DMS153 (cell line): ENCODE results near the gene CYP2S1.

Experiments used
- DNase-seq: peaks from one replicate; lab custom pipeline; 2025; lab: John Stamatoyannopoulos, UW

Gene CYP2S1

GRCh38 chr19:41195675-41196497, 2.9 kb downstream of the CYP2S1 start:
- no peak for DNase-seq

- DNase-seq, result no peak
These were observed 5.5 kb downstream of the CYP2S1 start for GRCh38 chr19:41198559-41198958.

- no peak for DNase-seq
These were observed 10.4 kb downstream of the CYP2S1 start for GRCh38 chr19:41203371-41203770.

DNA sequence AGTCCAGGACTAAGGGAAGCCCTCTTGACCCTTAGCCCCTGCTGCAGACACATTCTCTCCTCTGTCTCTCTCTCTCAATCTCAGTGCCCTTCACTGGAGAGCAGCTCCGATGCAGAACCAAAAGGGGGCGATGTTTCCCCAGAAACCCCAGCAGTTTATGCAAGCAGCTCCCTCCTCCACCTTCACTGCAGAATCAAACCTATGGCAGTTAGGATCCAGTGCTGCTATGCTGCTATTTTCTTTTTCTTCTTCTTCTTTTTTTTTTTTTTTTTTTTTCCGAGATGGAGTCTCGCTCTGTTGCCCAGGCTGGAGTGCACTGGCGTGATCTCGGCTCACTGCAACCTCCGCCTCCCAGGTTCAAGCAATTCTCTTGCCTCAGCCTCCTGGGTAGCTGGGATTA, 11.3 kb downstream of the CYP2S1 start:
- DNase-seq, result peak; percentile 38

GRCh38 chr19:41205995-41206394, 13.0 kb downstream of the CYP2S1 start:
- no peak for DNase-seq

- DNase-seq, result no peak
These were observed 13.4 kb downstream of the CYP2S1 start for GRCh38 chr19:41206456-41206855.

GRCh38 chr19:41206926-41207750, 14.1 kb downstream of the CYP2S1 start:
- DNase-seq, result no peak

- DNase-seq, result no peak
These were observed 21.1 kb downstream of the CYP2S1 start for GRCh38 chr19:41214161-41214560.

DNA sequence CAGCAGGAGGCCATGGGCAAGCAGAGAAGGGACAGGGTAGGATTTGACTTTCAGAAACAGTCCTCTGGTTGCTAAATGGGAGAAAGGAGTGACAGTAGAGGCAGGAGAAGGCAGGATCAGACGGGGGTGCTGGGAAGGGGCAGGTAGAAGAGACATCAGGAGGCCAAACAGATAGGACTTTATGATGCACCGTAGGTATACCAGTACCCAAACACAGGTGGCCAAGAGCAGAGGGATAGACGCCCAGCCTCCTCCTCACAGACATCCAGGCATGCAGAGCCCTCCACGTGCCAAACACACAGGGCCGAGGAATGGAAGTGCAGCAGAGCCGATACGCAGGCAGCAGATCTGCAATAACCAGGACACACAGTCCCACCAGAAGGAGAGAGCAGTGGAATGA, 24.7 kb downstream of the CYP2S1 start:
- no peak for DNase-seq

DNA sequence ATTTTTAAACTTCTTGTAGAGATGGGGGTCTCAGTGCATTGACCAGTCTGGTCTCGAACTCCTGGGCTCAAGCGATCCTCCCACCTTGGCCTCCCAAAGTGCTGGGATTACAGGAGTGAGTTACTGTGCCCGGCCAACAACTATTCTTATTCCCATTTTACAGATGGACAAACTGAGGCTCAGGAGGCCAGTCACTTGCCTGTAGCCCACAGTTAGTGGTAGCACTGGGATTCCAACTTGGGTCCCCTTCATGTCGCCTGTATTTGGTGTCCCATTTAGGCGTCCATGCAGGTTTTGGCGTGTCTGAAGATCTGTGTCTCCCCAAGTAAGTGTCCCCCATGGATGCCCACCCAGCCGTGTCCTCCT, 25.2 kb downstream of the CYP2S1 start:
- no peak for DNase-seq

DNA sequence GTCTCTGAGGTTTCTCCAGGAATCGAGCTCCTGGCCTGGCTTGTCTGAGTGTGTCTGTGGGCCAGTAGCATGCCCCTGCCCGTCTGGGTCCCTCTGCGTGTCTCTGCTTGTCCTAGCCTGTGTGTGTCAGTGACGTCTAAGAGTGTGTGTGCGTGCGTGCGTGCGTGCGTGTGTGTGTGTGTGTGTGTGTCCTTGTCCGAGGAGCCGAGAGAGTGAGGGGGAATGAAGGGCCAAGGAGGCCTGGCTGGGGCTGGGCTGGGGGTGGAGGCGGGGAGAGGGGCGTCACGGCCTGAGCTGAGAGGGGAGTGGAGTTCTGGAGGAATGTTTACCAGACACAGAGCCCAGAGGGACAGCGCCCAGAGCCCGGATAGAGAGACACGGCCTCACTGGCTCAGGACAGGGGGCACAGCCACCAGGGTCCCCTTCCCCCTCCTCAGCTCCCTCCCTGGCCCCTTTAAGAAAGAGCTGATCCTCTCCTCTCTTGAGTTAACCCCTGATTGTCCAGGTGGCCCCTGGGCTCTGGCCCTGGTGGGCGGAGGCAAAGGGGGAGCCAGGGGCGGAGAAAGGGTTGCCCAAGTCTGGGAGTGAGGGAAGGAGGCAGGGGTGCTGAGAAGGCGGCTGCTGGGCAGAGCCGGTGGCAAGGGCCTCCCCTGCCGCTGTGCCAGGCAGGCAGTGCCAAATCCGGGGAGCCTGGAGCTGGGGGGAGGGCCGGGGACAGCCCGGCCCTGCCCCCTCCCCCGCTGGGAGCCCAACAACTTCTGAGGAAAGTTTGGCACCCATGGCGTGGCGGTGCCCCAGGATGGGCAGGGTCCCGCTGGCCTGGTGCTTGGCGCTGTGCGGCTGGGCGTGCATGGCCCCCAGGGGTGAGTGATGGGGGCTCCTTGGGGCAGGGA, 25.8 kb downstream of the CYP2S1 start, which contains the start of gene AXL:
TSS of gene AXL (plus strand) at position 609 of the 893 bp plus-strand sequence. CDS start at position 779, 170 bp downstream.
- DNase-seq, result no peak

DNA sequence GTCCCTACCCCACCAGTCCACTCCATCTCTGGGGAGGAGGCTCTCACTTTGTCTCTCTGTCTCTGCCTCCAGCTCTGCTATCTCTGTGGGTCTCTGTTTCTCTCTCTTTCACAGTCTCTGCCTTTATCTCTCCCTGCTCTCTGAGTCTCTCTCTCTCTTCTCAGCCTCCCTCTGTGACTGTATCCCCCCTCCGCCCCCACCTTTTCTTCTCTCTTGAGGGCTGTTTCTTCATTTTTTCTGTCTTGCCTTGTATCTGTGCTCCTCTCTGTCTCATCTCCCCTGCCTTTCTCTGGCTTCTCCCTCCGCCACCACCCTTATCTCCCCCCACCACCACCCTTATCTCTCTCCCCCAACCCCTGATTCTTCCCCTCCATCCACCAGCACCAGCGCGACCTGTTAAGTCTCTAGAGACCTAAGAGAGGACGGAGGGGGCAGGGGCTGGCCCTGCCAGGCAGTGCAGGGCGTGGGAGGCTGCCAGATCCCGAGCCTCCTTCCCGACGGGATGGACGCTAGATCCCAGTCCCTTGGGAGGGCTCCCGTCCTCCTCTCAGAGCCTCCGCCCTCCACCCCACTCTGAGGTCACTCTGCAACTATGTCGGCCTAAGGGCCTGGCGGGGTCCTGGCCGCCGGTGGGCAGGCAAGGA, 27.0 kb downstream of the CYP2S1 start:
- DNase-seq, result no peak

DNA sequence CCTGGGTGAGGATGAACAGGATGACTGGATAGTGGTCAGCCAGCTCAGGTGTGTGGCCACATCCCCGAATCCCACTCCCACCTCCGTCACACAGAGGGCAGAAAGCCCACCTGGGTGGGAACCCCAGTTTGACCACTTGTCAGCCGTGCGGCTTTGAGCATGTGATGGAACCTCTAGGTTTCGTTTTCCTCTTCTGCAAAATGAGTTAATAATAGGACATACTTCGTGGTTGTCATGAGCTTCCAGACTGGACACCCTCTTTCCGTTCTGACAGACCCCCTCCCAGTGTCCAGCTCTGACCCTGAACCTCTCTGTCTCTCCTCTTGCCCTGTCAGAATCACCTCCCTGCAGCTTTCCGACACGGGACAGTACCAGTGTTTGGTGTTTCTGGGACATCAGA, 27.8 kb downstream of the CYP2S1 start:
- DNase-seq, result no peak

- DNase-seq, result no peak
These were observed 28.6 kb downstream of the CYP2S1 start for GRCh38 chr19:41221514-41222205.

GRCh38 chr19:41222240-41222639, 29.2 kb downstream of the CYP2S1 start:
- DNase-seq, result no peak

DNA sequence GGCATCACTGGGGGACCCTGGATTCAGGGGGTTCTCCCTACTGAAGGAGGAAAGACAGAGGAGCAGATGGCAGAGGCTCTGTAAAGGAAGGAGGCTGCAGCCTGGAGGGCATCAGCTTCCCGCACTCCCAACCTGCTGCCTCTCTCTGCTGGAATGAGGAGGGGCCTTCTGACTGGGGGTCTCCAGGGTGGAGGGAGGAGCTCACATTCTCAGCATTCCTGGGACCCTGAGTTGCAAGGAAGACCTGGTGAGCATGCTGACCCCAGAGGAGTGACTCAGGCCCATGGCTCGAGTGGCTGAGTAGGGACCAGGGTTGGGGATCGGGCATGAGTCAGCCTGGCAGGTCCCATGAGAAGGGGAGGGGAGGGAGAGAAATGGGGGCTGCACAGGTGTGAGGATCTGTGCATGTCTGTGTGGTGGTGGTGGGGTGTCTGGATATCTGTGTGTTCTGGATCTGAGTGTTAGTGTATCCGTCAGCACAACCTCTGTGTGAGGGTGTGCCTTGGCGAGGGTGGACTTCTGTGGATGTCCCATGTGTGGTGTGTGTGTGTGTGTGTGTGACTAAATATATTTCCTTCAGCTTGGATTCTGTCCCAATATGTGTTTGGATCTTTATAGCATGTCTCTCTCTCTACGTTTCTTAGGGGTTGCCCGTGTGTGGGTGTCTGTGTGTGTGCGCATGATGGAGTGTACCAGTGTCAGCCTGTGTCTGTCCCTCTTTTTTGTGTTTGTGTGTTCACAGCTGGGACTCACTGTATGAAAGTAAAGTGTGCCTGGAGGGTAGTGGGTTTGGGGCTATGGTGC, 30.6 kb downstream of the CYP2S1 start:
- no peak for DNase-seq

DNA sequence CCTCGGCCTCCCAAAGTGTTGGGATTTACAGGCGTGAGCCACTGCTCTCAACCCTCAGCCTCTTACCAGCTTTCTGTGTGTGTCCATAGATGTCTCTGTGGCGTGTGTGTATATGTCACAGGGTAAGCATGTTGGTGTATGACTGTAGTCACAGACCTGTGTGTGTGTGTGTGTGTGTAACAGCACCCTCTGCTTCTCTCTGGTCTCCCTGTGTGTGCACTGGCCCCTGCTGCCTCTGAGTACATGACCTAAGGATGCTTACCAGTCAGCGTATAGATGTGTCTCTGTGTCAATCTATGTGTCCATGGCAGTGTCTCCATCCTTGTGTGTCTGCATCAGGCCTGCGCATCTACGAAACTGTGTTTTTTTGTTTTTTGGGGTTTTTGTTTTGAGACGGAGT, 31.6 kb downstream of the CYP2S1 start:
- DNase-seq, result no peak

GRCh38 chr19:41225238-41226052, 32.4 kb downstream of the CYP2S1 start:
- no peak for DNase-seq
